Right lobe of liver (tissue), 4 donors: Measurements from ENCODE around the gene TRMT61A.

Experiments
- CTCF ChIP-seq, 4 donors: fragments of 200-600 bp in 3 of 4; fragments of 450-650 bp in 1 of 4; IDR thresholded peaks; one replicate each; pipeline versions ENCODE4 v1.5.1 to v1.8.0; 2016 to 2022; ENCODE audit warnings: antibody characterized with exemption in 4 of 4, mild to moderate bottlenecking in 2 of 4
- POLR2A ChIP-seq: fragments of 450-650 bp; IDR thresholded peaks from one replicate; pipeline ENCODE4 v1.6.1; 2017; ENCODE audit warnings: antibody characterized with exemption, mild to moderate bottlenecking
- donor health status: DM: no; HTN: no; CAD: no.
- donor health status: DM: no; HTN: no; CAD: no.
- donor health status: DM: no; HTN: yes; CAD: no.

- no peak for TF ChIP-seq POLR2A
- TF ChIP-seq CTCF (IDR thresholded peaks at IDR 0.05), result peak; percentile 42 to 53 (median 50)
These were observed 8.1 kb upstream of the TRMT61A start for GRCh38 chr14:103520657-103521437.
